Coronary artery (tissue), 2 donors: Measurements from ENCODE around the gene KCNN1.

Experiments used
- DNase-seq: peaks from one replicate; pipeline ENCODE4 v3.0.0-alpha.2; 2017; ENCODE audit warnings: low spot score
- H3K27ac ChIP-seq, 2 donors: fragments of 200-600 bp; sonication (generic); one replicate each; pipeline ENCODE4 v1.5.1; 2016 to 2019
- H3K4me3 ChIP-seq: fragments of 200-600 bp; sonication (generic); 2 replicates; pipeline ENCODE4 v1.5.1; 2016; ENCODE audit warnings: mild to moderate bottlenecking, moderate library complexity
- TF ChIP-seq, protein P1 (sequence below): fragments of 200-600 bp; sonication (generic); IDR thresholded peaks from one replicate; pipeline ENCODE4 v1.5.1; 2019; ENCODE audit warnings: antibody characterized with exemption

The KCNN1 gene

GRCh38 chr19:17997969-17998826 is 31.3 kb downstream of the KCNN1 start:
- TF ChIP-seq, protein P1, sequence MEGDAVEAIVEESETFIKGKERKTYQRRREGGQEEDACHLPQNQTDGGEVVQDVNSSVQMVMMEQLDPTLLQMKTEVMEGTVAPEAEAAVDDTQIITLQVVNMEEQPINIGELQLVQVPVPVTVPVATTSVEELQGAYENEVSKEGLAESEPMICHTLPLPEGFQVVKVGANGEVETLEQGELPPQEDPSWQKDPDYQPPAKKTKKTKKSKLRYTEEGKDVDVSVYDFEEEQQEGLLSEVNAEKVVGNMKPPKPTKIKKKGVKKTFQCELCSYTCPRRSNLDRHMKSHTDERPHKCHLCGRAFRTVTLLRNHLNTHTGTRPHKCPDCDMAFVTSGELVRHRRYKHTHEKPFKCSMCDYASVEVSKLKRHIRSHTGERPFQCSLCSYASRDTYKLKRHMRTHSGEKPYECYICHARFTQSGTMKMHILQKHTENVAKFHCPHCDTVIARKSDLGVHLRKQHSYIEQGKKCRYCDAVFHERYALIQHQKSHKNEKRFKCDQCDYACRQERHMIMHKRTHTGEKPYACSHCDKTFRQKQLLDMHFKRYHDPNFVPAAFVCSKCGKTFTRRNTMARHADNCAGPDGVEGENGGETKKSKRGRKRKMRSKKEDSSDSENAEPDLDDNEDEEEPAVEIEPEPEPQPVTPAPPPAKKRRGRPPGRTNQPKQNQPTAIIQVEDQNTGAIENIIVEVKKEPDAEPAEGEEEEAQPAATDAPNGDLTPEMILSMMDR: no peak
- Histone ChIP-seq H3K4me3 (no peak overlapping the region), H3K27ac (peak overlapping the region in 1 of 2 donors; percentile 52)
- DNase-seq: peak; percentile 81

DNA sequence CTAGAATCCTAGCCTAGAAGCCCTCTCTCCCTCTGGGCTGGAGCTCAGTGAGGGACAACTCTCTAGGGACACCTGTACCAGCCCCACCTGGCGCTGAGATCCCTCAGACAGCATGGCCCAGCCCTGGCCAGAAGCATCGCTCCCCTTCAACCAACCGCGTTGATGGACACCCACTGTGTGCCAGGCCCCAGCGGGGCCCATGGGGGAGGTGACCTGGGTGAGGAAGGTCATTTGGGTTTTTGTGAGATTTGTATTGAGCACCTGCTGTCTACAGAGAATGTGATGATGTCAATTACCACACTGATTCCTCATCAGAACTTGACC is 31.9 kb downstream of the KCNN1 start:
- TF ChIP-seq, protein P1: no peak
- Histone ChIP-seq H3K27ac (peak overlapping the region in 1 of 2 donors; percentile 52), H3K4me3 (no peak overlapping the region)
- DNase-seq: no peak

DNA sequence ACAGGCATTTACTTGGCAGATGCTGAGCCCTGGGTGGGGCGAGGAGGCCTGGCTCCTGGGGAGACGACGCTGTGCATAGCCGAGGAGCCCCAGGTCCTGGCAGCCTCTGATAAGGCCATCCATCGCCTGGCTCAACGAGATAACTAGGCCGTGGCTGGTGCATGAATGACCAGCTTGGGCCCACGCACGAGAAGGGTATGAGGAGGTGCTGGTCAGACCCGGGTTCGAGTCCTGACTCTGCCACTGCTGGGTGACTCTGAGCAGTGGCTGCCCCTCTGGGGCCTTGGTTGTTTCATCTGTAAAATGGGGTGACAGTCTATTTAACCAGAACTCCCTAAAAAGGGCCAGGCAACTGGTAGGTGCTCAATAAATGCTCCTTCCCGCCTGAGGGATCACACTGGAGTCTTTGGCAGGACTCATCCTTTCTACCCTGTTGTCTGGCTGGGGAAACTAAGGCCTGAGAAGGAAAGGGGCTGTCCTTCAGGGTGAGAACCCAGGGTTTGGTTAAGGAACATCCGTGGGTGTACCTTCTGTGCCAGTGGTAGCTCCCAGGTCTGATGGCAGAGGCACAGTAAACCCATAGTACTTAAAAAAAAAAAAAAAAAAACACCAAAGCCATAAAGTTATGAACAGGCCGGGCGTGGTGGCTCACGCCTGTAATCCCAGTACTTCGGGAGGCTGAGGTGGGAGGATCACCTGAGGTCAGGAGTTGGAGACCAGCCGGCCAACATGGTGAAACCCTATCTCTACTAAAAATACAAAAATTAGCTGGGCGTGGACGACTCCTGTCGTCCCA is 33.0 kb downstream of the KCNN1 start:
- TF ChIP-seq, protein P1: no peak
- H3K4me3 ChIP-seq: peak overlapping the region; percentile 95
- DNase-seq: peak; percentile 77
- peak overlapping the region; percentile 96 for H3K27ac ChIP-seq

- H3K4me3 ChIP-seq: peak overlapping the region; percentile 95
- TF ChIP-seq, protein P1: no peak
- peak overlapping the region; percentile 96 for H3K27ac ChIP-seq
- DNase-seq: no peak
Observed at GRCh38 chr19:18000480-18000914, 33.6 kb downstream of the KCNN1 start.

DNA sequence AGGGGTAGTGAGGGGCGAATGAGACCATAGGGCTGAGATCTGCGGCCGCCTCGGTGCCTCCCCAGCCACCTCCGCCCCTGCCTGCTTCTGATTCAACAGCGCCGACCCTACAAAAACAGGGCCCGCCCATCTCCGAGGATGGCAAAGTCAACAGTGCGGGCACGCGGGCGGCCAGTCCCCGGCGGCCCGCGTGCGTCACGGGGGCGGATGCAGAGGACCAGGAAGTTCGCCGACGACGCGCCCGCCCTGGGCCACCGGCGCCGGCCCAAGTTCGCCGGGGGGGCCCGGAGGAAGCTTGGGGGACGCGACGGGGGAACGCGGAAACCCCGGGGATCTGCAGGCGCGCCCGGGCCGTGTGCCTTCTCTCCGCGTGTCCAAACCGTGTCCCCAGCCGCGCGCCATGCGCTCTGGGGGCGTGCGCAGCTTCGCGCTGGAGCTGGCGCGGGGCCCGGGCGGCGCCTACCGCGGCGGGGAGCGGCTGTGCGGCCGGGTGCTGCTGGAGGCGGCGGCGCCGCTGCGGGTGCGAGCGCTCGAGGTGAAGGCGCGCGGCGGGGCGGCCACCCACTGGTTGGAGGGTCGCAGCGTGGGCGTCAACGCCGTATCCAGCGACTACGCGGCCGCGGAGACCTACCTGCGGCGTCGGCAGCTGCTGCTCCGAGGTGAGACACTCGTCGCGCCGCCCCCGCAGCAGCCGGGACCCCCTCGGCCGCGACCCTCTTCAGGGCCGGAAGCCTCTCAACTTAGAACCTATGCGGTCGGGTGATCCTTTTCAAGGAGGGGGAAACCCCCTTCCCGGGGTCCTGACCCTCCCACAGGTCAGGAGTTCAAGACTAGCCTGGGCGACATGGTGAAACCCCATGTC is 34.2 kb downstream of the KCNN1 start:
- TF ChIP-seq, protein P1: no peak
- Histone ChIP-seq H3K27ac (peak overlapping the region; percentile 96), H3K4me3 (peak overlapping the region; percentile 95)
- peak; percentile 99 for DNase-seq

DNA sequence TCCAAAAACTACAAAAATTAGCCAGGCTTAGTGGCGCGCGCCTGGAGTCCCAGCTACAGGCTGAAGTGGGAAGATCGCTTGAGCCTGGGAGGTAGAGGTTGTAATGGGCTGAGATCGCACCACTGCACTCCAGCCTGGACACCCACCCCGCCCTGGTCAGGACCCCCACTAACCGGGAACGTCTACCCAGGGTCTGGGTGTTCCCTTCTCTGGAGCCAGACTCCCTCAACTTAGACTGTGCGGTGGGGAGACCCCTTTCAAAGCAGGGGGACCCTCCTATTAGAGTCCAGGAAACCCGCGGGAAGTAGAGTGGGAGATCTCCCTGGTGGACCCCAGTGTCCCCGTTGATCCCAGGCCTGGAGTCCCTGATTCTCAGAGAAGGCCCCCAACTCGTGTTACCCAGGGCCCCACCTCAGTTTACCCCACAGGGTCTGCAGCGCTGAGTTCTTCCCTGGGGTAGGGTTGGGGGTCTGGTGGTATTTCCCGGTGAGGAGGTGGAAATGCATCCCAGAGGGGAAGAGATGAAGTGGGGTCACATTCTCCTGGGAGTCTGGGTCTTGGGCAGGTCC is 35.0 kb downstream of the KCNN1 start:
- DNase-seq: no peak
- peak overlapping the region; percentile 96 for H3K27ac ChIP-seq
- H3K4me3 ChIP-seq: peak overlapping the region; percentile 95
- TF ChIP-seq, protein P1: no peak
